ENCODE results near the gene PTPRN.

GRCh38 chr2:219285894-219286425 is 23.2 kb downstream of the PTPRN start:
- TF ChIP-seq CTCF (IDR thresholded peaks at IDR 0.05): no peak
- no peak for TF ChIP-seq POLR2A (IDR thresholded peaks at IDR 0.05)
